ENCODE measurements around the gene SETDB2.
"Not testable (repeated sequence)": the region's sequence is repeated elsewhere in the genome, so short reads cannot be mapped to it uniquely, and the experiment has no call there.

SETDB2 gene

DNA sequence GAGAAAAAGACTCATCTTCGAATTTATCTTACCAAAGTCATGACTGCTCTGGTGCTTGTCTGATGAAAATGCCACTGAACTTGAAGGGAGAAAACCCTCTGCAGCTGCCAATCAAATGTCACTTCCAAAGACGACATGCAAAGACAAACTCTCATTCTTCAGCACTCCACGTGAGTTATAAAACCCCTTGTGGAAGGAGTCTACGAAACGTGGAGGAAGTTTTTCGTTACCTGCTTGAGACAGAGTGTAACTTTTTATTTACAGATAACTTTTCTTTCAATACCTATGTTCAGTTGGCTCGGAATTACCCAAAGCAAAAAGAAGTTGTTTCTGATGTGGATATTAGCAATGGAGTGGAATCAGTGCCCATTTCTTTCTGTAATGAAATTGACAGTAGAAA, 32.5 kb downstream of the SETDB2 start:
- no peak for DNase-seq

- no peak for DNase-seq
Measured at GRCh38 chr13:49481788-49482187, 37.7 kb downstream of the SETDB2 start.

GRCh38 chr13:49488563-49488962, 44.5 kb downstream of the SETDB2 start:
- no peak for DNase-seq

DNA sequence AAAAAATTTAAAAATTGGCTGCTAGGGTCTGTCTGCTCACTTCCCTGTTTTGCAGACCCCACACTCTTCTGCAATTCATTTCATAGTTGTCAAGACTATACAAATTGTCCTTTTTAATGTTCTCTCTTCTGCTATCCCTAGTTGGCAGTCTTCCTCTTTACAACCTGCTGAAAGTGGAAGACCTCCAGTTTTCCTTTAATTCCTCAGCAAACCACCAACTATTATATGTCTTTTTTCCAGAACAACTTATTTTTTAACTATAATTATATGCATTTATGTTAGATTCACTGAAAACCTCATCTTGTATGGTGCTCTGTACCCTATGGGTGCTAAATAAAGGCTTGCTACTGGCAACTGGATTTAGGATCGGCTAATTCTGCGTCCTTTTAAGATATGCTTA, 50.6 kb downstream of the SETDB2 start:
- no peak for DNase-seq

DNA sequence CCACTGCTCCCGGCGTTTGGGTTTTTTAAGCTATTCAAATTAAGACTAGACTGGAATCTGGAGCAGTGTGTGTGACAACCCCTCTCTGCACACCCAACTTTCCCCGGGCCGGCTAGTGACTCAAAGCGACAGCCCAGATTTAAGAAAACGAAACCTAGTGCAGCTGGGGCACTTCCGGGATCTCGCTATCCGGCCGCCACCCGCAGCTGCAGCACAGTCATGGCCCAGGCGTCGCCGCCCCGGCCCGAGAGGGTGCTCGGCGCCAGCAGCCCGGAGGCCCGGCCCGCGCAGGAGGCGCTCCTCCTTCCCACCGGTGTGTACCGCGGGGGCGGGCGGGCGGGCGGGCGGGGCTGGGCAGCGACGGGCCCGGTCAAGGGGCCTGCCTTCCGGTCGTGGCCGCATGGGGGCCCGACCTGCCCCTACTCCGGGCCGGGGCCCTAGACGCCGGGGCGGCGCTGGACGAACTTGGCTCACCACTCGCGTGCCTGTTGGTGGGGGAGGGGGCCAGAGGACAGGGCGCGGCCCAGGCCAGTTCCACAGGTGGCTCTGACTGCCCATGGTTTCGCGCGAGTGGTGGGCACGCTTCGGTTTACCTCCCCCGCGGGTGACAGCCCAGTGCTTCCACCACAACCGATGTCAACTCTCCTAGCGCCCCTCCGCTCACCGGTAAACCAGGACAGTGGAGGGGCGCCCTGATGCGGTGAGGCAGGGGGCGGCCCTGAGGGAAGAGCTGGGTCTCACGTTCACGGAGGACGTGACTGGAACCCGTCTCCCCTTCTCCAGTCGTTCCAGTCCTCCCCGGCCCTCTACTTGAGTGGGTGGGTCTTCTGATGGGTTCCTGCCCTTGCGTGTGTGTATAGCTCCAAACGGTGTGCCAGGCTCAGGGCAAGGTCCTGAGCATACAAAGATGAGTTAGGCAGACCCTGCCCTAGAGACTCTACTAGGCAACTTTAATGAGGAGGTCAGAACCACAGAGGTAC, 52.0 kb downstream of the SETDB2 start, which contains the start of gene PHF11:
Gene PHF11, plus strand, starts transcription at position 171 of the 980 bp plus-strand sequence. Its CDS starts 49 bp downstream, at position 220.
- DNase-seq = peak in 1 of 2 experiments; percentile 78

- not testable (repeated sequence) for DNase-seq
Measured at GRCh38 chr13:49496837-49497236, 52.8 kb downstream of the SETDB2 start.

DNA sequence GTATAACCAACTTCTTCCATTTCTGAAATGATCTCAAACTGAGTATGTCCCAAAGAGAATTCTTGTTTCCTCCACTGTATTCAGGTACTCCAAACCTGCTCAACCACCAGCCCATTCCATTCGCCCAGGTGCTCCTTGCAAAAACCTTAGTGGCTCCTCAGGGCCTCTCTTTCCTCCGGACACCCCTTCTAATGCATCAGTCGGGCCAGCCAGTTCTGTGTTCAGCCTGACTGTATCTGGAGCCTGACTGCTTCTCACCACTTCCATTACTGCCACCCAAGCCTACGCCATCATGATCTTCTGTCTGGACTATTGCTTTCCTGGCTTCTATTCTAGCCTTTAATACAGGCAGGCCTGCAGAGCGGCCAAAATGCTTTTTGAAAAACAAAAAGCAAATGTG, 53.2 kb downstream of the SETDB2 start:
- DNase-seq = no peak

GRCh38 chr13:49498206-49498605, 54.1 kb downstream of the SETDB2 start:
- no peak for DNase-seq

- no peak for DNase-seq
Measured at GRCh38 chr13:49499889-49500660, 56.0 kb downstream of the SETDB2 start.

DNA sequence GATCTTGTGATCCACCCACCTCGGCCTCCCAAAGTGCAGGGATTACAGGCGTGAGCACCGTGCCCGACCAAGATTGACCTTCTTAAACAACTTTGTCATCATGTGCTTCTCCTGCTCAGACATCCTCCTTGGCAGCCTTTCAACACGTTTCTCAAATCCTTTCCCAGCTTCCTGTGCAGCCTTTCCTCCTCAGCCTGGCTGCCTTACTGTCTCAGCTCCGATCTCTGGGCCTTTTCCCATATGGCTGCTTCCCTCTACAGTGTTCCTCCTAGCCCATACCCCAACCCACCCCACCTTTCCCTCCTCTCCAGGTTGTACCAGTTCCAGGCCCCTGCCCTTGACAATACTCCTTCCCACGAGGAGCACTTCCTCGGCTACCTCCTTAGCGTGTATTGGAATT, 58.9 kb downstream of the SETDB2 start:
- DNase-seq = no peak

GRCh38 chr13:49503951-49504350, 59.9 kb downstream of the SETDB2 start:
- no peak for DNase-seq

DNA sequence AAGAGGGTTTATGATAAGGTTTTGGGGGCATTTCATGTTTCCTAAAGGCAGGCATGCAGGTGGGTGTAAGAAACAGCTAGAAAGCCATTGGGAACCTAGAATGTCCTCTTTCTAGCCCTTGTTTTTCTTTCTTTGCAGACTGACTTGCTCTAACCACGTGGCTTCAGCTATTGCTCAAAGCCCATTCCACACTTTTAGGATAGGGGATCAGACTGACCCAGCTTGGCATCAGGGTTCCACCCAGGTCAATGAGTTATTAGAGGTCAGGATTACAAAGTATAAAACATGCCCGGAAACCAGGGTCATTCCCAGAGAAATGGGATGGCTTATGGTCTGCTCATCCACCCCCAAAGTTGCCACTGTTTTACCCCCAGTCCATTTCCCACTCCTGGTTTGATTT, 68.5 kb downstream of the SETDB2 start:
- no peak for DNase-seq

DNA sequence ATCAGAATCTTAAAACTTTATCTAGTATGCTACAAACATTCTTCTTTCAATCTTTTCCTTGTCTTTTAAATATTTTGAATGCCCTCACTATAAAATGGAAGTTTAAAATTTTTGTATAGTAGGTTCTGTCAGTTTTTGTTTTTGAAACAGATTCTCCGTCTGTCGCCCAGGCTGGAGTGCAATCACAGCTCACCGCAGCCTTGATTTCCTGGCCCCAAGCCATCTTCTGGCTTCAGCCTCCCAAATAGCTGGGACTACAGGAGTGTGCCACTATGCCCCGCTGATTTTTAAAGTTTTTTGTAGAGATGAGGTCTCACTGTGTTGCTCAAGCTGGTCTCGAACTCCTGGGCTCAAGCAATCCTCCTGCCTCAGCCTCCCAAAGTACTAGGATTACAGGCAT, 72.4 kb downstream of the SETDB2 start:
- DNase-seq = no peak

GRCh38 chr13:49517461-49517860, 73.4 kb downstream of the SETDB2 start:
- DNase-seq = peak in 1 of 2 experiments; percentile 27

GRCh38 chr13:49521224-49521623, 77.2 kb downstream of the SETDB2 start:
- DNase-seq = no peak

GRCh38 chr13:49524740-49525501, 80.8 kb downstream of the SETDB2 start:
- DNase-seq = no peak

DNA sequence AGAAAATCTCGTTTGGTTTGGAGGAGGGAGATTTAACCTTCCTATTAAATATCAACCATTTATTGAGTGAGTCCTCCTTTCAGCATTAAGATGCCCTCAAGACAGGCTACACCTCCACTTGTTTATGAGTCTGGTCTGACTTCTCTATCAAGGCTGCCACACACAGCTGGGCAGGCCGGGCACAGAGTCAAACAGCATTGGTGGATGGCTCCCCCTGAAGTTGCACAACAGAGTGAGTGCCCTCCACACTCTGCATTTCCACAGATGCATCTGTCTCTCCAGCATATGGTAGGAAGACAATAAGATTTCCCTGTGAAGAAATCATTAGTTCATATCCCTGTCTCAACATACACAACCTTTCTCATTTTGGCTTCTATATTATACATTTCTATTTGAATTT, 83.0 kb downstream of the SETDB2 start:
- no peak for DNase-seq

- DNase-seq = no peak
Measured at GRCh38 chr13:49528161-49528560, 84.1 kb downstream of the SETDB2 start.

- no peak for DNase-seq
Measured at GRCh38 chr13:49530457-49530856, 86.4 kb downstream of the SETDB2 start.

DNA sequence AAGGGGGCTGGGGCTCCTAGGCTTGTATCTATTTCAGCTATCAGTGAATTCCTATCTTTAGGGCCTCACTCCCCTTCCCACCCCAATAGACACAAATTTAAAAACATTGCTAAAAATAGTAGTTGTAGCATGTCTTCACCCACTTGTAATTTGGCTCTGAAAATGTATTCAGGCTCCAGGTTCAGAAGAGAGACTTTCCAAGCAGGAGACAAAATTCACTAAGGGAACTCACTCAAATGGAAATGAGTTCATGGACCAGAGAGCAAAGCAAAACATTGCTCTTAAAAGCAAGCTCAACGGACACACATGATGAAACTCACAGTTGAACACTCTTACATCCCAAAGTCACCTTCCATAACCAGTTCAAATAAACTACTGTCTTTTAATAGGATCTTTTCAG, 88.5 kb downstream of the SETDB2 start:
- no peak for DNase-seq

- DNase-seq = no peak
Measured at GRCh38 chr13:49533011-49533410, 88.9 kb downstream of the SETDB2 start.

DNA sequence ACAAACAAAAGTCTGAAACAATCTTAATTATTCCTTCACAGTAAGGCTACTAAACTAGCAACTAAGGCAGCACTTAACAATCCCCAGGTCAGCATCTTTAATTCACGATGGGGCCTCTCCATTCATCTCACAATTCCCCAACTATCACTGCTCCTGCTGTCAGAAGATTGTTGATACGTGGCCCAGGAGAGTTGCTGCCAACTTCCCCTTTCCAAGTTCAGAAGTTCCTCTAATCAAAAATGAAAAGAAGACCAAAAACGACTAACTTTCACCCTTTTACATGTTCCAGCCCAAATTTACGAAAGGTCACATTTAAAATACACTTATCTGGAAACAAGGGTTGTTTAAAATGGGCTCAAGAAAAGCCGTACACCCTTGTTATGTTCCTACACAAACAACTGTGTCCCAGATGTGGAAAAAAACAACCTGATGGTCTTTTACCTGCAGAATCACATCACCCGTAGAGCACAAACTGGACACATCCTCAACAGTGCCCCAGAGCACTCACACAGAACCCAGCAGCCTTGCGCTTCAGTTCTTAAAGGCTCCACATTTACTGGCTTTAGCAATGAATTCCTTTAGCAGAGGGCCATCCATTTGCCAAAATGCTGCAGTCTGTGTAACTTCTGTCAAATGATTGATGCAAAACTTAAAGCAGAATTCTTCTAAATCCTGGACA, 89.7 kb downstream of the SETDB2 start:
- DNase-seq = no peak
